MV-4-11 (cell line): ENCODE measurements around the gene DENND1A.

Source experiments
- DNase-seq: peaks from one replicate; lab custom pipeline; 2025; lab: John Stamatoyannopoulos, UW

The DENND1A gene

DNA sequence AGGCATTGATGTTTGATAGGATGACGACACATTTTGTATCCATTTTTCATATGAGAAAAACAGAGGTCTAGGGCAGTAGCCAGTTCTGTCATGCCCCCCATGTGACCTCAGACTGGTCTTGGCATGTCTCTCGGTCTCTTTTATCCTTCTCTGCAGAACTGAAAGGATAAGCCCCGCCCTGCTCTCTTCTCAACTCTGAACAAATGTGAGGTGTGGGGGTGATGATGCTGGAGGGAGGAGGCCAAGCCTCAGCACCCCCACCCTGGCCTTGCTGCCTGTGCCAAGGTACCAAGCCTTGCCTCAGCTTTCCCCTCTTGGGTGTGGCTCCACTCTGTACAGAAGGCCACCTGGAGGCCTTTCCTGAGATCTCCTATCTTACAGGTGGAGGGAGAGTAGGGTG, 593.5 kb downstream of the DENND1A start:
- DNase-seq, result no peak

DNA sequence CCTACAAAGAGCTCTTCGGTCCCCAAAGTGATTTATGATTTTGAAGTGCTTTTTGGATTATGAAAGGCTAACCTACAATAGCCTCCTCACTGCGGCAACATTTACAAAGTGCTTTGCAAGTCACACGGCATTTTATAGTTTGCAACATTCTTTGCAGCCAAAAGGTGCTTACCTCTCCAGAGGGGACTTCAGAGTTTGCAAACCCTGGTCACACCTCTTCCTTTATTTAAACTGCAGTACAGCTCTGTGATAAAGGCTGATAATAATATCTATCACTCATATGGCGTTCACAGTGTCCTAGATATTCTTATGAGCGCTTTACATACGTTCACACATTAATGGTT, 594.0 kb downstream of the DENND1A start:
- DNase-seq, result no peak

DNA sequence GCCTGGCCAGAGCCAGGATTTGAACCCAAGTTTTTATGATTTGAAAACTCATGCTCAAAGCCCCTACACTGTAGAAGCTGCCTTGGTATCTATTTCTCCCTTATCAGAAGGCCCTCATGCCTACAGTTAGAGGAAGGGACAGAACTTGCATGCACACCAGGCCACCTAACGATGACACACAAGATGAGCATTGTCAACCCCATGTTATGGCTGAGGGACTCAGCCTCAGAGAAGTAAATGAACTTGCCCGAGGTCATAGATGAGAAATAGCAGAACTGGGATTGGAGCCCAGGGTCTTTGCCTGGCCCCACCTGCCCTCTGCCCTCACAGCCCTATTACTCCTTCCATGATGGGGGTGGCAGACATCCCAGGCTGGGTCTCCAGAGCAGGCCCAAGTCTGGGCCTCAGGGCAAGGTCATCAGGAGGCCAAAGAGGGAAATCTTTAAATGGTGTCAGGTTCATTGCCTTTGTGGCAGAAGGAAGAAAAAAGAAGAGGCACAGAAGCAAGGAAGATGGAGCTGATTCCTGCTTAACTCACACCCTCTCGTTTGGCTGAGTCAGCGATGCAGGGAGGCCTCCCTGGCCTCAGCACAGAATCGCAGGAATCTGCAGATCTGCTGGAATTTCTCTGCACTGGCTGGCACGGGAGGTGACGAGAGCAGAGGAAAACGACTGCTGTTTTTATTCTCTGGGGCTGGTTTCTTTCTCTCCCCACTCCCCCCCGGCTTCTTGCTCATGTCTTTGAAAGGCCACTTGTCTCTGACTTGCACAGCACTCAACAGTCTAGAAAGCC, 594.5 kb downstream of the DENND1A start:
- no peak for DNase-seq

DNA sequence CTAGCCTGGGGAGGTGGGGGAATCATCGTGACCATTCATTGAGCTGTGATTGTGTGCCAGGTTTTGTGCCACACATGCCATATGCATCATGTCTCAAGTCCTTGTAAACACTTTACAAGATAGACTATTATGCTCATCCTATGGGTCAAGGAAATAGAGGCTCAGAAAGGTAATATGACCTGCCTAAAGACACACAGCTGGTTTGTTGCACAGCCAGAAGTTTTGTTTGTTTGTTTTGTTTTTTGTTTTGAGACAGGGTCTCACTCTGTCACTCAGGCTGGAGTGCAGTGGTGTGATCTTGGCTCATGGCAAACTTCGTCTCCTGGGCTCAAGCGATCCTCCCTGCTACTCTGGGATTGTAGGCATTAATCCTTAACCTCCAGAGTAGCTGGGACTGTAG, 595.3 kb downstream of the DENND1A start:
- no peak for DNase-seq

DNA sequence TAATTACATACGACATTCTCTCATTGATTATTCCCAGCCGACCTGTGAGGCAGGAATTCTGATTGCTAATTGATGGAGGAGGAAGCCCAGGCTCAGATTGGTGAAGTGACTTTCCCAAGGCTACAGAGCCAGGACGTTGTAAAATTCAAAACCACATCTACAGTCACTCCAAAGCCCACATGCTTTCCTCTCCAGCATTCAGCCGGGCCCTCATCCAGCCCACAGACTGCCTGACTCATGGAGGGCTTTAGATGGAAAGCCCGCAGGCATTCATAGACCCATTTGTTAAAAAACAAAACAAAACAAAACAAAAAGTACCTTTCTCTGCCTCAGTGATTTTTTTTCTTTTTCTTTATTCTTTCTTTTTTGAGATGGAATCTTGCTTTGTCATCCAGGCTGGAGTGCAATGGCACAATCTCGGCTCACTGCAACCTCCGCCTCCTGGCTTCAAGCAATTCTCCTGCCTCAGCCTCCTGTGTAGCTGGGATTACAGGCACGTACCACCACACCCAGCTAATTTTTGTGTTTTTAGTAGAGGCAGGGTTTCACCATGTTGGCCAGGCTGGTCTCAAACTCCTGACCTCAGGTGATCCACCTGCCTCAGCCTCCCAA, 596.8 kb downstream of the DENND1A start:
- peak; percentile 26 for DNase-seq

DNA sequence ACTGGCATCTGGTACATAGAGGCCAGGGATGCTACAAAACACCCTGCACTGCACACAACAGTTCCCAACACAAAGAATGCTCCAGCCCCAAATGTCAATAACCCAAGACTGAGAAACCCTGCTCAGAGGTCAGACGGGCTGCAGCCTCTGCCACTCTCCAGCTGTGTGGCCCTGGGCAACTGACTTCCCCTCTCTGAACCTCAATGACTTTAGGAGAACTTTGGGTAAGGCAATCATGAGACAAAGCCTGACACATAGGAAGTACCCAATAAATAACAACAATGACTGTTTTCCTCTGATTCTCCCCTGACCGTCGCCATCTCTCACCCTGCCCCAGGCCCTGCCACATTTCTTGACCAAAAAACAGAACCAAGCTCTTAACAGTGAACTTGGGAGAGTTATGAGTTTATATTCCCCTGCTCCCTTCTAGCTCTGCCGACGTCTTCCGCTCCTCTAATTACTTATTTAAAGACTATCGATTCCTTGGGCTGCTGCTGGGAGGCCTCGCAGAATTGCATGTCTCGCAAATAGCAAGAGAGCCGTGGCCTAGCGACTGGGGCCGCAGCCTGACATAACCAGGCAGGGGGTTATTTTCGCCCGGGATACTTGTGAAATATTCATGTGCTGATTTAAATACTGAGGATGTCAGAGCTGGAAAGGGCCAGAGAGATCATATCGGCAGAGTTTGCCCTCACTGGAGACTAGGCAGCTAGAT, 598.4 kb downstream of the DENND1A start:
- DNase-seq, result peak; percentile 23
